IMR-90 (cell line): ENCODE data around the gene ZMAT5.

Experiments
- MAFK ChIP-seq: IDR thresholded peaks from 2 replicates; pipeline ENCODE4 v1.6.1; 2012; ENCODE audit warnings: low read depth, low read length, improper control_type of control experiment
- MXI1 ChIP-seq: IDR thresholded peaks from 2 replicates; pipeline ENCODE4 v1.6.1; 2012; ENCODE audit warnings: low read depth, mild to moderate bottlenecking, low read length, moderate library complexity, borderline replicate concordance
- POLR2A ChIP-seq: IDR thresholded peaks from 2 replicates; pipeline ENCODE4 v1.6.1; 2012; ENCODE audit warnings: mild to moderate bottlenecking, low read depth, low read length

DNA sequence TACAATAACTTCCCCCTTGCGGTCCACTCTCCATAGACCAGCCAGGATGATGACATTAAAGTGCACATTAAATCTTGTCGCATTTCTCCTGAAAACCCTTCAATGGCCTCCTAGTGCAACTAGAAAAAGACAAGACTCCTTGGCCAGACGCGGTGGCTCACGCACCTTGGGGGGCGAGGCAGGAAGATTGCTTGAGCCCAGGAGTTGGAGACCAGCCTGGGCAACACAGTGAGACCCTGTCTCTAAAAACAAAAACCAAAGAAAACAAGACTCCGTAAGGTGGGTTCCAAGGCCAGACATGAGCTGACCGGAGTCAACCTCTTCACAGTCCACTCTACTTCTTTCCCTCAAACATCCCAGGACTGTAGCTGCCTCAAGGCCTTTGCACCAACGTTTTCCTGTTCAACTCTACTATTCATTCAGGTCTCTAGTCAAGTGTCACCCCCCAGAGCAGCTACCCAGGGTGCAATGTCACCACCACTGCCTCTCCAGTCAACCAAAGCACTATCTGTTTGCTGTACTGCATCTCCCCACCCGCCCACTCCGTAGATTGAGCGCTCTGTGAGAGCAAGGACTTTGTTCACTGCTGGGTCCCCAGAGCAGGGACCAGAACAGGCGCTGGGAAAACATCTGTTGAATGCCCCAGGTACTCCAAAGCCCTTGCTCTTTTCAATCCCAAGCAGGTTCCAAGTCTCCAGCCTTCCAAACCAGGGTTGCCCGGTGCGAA lies 739 bp downstream of the ZMAT5 start:
- TF ChIP-seq MAFK: no peak
- TF ChIP-seq POLR2A: no peak
- TF ChIP-seq MXI1: no peak
